Adrenal gland (tissue), 5 donors: ENCODE data around the gene LORICRIN.

Source experiments
- POLR2A ChIP-seq, 2 donors: fragments of 450-650 bp; IDR thresholded peaks; one replicate each; pipeline ENCODE4 v1.6.1; 2017; ENCODE audit warnings: antibody characterized with exemption in 2 of 2, mild to moderate bottlenecking in 2 of 2, moderate library complexity in 1 of 2
- TF ChIP-seq, protein P1 (sequence below), 6 experiments: fragments of 450-650 bp in 4 of 6; fragments of 200-600 bp in 2 of 6; sonication (generic) in 1 of 6; IDR thresholded peaks; 1 replicate in 5 of 6; 2 replicates in 1 of 6; pipeline versions ENCODE4 v1.5.1 to v1.8.0; 2016 to 2021; ENCODE audit warnings: antibody characterized with exemption in 6 of 6, mild to moderate bottlenecking in 2 of 6, moderate library complexity in 1 of 6
- donor health status: DM: no; HTN: no; CAD: no.

DNA sequence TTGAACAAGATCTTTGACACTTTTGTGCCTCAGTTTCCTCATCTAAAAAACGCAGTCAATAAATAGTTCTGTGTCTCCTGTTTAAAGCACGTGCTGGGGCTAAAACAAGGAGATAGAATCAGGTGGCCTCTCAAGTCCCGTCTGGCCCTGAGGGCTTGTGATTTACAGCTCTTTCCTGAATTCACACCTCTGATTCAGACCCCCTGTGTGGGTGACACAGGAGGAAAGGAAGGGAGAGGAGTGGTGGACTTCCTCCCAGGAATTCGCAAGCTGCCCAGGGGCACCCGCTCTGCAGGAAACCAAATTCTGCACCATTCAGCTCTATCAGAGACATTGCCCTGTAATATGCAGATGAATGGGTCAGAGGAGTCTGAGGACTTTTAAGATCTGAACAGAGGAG is 47.3 kb upstream of the LORICRIN start:
- TF ChIP-seq, protein P1, sequence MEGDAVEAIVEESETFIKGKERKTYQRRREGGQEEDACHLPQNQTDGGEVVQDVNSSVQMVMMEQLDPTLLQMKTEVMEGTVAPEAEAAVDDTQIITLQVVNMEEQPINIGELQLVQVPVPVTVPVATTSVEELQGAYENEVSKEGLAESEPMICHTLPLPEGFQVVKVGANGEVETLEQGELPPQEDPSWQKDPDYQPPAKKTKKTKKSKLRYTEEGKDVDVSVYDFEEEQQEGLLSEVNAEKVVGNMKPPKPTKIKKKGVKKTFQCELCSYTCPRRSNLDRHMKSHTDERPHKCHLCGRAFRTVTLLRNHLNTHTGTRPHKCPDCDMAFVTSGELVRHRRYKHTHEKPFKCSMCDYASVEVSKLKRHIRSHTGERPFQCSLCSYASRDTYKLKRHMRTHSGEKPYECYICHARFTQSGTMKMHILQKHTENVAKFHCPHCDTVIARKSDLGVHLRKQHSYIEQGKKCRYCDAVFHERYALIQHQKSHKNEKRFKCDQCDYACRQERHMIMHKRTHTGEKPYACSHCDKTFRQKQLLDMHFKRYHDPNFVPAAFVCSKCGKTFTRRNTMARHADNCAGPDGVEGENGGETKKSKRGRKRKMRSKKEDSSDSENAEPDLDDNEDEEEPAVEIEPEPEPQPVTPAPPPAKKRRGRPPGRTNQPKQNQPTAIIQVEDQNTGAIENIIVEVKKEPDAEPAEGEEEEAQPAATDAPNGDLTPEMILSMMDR (IDR thresholded peaks at IDR 0.05): no peak
- no peak for TF ChIP-seq POLR2A (IDR thresholded peaks at IDR 0.05)
